Cortex of kidney (tissue), 1 donor: ENCODE measurements around the gene OAT.

Source experiments
- DNase-seq: peaks from one replicate; lab custom pipeline; 2025; lab: John Stamatoyannopoulos, UW

OAT gene

GRCh38 chr10:124403548-124403947 is 15.2 kb downstream of the OAT start:
- DNase-seq, result no peak

DNA sequence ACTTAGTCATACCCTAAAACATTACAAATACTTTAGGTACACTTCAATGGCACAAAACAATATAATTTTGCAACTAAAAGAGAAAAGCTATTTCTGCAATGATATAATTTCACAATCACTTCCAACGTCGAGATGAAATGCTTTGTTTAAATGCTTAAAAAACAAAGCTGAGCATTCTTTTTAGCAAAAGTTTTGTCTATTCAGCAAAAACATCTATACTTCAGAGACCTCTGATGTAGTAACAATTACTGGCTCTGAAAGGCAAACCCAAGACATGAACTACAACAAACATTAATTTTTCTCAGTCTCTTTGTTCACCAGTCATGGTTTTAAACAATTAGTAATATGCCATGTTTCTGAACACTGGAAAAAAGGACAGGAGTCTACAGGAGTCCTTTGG is 16.4 kb downstream of the OAT start:
- DNase-seq, result no peak

DNA sequence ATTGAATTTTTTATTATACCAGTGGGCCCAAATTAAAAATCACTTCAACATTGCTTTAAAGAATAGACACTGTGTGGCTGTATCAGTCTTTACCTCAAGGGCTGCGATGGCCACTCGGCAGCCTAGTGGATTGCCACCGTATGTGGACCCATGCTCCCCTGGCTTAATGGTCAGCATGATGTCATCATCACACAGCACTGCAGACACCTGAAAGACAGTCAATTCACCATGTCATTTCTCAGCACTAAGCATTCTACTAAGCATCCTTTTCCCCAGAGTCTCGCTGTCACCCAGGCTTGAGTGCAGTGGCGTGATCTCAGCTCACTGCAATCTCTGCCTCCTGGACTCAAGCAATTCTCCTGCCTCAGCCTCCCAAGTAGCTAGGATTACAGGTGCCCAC is 17.1 kb downstream of the OAT start:
- no peak for DNase-seq

- DNase-seq, result no peak
Observed at GRCh38 chr10:124394583-124394982, 24.1 kb downstream of the OAT start.

DNA sequence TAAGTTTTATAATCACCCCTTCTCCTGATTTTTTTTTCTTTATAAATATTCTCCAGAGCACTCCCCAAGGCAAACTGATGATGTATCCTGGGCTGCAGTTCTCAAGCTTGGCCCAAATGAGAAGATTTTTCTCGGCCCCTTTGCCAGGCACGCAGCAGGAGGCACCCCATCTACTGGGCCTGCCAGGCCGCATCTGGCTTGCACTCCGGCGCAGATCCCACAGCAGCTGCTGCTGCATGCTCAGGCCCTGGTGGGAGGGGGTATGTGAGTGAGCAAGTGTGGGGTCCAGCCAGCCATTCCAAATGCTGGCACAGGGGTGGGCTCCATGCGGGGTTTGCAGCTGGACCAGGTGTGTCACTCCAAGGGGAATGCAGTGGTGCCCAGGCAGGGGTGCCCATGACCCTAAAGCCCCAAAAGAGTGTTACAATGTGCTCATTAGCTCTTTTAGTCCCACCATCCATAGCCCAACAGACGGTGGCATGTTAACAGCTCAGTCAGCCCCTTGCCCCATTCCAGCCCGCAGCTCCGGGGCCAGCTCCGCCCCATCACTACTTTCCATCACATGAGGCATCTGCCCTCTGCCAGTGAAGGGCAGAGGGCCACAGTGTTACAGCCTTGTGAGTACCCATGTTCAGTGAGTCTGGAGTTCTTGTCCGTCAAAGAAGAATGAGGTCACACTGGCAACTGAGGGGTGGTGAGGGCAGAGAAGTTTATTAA is 25.9 kb downstream of the OAT start:
- DNase-seq, result no peak

- no peak for DNase-seq
Observed at GRCh38 chr10:124390471-124391187, 28.1 kb downstream of the OAT start.

DNA sequence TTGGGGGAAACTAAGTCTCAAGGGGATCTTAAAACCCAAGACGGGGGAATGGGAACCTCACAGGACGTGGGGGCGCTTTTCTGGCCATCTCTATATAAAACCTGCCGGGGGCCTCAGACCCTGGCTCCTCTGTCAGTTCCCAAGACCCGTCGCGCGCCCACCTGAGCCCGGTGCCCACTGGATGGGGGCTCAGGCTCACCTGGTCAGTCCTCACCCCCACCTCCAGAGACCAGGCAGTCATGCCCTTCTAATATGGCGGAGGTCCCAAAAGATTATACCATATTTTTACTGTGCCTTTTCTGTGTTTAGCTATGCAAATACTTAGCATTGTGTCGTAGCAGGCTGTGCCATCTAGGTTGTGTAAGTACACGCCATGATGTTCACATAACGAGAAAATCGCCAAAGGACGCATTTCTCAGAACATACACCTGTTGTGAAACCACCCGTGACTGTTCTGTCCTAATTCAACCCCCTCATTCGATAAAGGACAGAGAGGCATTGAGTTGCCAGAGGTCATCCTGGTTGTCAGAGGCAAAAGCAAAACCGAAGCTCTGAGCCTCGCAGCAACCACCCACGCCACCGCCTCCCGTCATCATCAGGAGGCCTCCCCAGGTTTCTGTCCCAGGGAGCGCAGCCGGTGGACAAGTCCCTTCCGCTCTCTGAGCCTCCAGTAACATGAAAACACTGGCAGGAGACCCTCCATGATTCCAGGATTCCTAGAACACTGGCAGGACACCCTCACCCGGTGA is 28.9 kb downstream of the OAT start:
- no peak for DNase-seq

DNA sequence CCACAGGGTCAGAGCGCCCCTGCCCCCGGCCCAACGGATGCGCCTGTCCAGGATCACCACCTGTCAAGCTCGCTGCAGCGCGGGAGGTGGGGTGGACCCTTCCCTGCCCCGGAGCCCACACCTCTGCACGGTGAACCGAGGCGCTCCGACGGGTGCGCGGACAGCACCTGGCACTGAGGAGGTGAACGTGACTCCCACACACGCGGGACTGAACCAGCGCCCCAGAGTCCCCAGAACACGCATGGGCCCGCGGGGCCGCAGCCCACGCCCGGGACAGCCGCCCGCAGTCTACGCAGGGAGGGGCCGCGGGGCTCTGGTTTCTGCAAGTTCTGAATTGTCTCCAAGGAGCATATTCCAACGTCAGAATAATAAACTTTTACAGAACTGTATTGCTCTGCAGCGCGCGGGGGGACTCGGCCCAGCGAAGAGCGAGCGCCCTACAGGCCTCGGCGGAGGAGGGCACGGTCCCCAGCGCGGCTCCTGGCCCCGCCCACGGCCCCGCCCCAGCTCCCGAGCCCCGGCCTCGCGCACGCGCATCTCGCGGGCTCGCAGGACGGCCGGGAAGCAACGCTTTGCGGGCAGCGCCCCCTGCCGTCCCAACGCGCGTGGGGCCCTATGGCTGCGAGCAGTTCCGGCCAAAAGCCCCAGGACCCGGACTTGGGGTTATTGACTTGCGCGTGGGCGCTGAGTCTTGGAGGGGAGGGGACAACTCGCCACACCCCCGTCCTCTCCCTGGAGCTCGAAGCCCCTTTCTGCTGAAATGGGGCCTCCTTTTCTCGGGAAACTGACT is 29.7 kb downstream of the OAT start:
- peak; percentile 46 for DNase-seq

- no peak for DNase-seq
Observed at GRCh38 chr10:124388476-124388822, 30.3 kb downstream of the OAT start.

DNA sequence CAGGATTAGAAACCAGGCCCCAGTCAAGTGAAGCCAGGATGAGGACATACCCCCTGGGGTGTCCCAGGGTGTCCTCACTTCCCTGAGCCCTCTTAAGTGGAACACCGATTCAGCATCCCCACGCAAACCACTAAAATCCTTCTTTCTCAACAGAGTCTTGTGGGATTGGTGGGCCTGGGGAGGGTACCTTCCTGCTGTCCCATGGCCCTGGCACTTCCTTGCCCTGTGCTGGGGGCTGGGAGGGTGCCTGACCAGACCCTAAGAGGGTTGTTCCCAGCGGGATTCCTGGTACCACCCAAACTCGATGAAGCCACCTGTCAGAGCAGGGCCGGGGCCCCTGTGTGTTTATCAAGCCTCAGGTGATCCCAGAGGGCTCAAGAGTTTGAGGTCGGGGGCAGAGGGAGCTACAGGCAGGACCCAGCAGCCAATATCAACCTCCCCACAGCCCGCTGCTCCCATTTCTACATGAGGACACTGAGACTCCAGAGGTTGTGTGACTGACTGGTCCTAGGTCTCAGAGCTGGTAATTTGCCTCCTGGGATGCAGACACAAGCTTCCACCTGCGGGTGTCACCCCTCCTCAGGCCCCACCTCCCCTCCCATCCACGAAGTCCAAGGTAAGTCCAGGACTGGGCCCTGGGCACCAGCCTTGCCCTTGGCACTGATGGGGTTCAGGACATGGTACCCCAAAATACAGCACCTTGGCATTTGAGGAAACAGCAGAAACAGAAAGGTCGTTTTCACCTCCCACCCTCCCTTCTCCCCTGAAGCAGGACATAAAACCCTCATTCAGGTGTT is 31.4 kb downstream of the OAT start:
- DNase-seq, result no peak

GRCh38 chr10:124386186-124387077 is 32.3 kb downstream of the OAT start:
- no peak for DNase-seq

GRCh38 chr10:124385627-124386185 is 33.0 kb downstream of the OAT start:
- DNase-seq, result no peak

GRCh38 chr10:124384591-124385190 is 34.0 kb downstream of the OAT start:
- no peak for DNase-seq

DNA sequence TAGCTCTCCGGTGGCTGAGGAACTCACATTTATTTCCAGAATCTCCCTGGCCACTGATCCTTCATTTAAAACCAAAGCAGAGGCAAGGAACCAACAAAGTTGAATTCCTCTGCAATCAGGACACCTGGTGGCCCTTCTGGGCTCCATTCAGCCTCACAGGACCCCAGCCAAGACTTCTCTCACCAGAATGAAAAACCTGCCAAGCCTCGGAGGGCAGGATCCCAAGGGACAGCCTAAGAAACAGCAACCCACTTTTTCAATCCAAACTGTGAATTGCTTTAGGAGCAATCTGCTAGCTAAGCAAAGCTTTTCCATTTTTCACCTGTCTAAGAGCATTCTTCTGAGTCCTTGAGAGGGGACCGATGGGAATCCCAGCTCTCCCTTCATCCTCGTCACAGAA is 34.6 kb downstream of the OAT start:
- no peak for DNase-seq

- DNase-seq, result no peak
Observed at GRCh38 chr10:124383496-124383895, 35.2 kb downstream of the OAT start.

GRCh38 chr10:124381011-124381611 is 37.6 kb downstream of the OAT start:
- DNase-seq, result no peak

DNA sequence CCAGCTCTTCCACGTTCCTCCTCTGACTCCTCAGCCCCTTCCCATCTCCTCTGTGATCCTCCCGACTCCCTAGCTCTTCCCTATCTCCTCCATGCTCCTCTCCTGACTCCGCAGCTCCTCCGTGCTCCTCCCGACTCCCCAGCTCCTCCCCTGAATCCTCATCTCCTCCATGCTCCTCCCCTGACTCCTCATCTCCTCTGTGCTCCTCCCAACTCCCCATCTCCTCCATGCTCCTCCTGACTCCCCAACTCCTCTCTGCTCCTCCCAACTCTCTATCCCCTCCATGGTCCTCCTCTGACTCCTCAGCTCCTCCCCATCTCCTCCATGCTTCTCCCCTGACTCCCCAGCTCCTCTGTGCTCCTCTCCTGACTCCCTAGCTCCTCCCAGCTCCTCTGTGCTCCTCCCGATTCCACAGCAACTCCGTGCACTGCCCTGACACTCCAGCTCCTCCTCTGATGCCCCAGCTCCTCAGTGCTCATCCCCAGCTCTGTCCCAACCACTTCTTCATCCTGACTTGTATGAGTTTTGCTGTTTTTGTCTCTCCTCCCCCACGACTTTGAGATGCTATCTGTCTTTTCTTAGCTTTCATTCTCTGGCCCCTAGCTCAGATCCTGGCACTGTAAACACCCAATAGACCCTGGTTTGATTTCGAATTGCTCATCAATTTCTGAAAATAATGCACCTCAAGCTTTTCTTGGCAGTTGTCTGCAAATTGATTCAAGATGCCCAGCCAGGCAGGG is 38.3 kb downstream of the OAT start:
- DNase-seq, result no peak

DNA sequence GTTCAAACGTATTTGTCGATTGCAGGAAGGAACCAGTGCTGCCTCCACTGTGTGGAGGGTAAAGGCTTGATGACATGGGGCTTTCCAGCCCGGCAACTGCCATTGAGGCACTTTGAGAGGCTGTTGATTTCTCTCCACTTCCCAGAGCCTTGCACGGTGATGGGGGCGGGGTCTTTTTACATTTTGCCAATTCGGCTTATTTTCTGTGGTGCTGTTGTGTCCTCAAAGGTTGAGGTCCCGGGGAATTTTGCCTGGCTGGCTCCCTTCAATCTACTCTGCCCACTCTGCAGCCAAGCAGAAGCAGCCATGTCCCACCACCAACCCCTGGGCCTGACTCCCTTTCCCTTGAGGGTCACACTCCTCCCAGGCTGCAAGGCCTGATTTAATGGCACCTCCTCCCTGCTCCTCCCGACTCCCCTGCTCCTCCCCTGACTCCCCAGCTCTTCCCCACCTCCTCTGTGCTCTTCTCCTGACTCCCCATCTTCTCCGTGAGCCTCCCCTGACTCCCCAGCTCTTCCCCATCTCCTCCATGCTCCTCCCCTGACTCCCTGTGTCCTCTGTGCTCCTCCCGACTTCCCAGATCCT is 39.0 kb downstream of the OAT start:
- DNase-seq, result no peak
